Stomach smooth muscle (tissue), 2 donors: ENCODE data around the gene PIP4K2C.
"Not testable (repeated sequence)": the region's sequence is repeated elsewhere in the genome, so short reads cannot be mapped to it uniquely, and the experiment has no call there.

ENCODE experiments used
- H3K27ac ChIP-seq: one replicate; pipeline ENCODE4 v1.7.0; 2013; ENCODE audit warnings: mild to moderate bottlenecking, low read length, inconsistent platforms
- H3K27me3 ChIP-seq, 2 donors: one replicate each; pipeline ENCODE4 v1.7.0; 2013; ENCODE audit warnings: low read length in 2 of 2; ENCODE audit not compliant: insufficient read depth in 2 of 2, control insufficient read depth in 1 of 2
- H3K36me3 ChIP-seq, 2 donors: one replicate each; pipeline ENCODE4 v1.7.0; 2013; ENCODE audit warnings: low read length in 2 of 2; ENCODE audit not compliant: control insufficient read depth in 2 of 2, insufficient read depth in 2 of 2
- H3K4me1 ChIP-seq: one replicate; pipeline ENCODE4 v1.7.0; 2013; ENCODE audit warnings: low read length; ENCODE audit not compliant: control insufficient read depth, insufficient read depth
- H3K4me3 ChIP-seq, 2 donors: one replicate each; pipeline ENCODE4 v1.7.0; 2013; ENCODE audit warnings: low read length in 2 of 2
- H3K9ac ChIP-seq, 2 donors: one replicate each; pipeline ENCODE4 v1.7.0; 2013; ENCODE audit warnings: low read length in 2 of 2, mild to moderate bottlenecking in 1 of 2
- H3K9me3 ChIP-seq, 2 donors: one replicate each; pipeline ENCODE4 v1.7.0; 2013; ENCODE audit warnings: low read length in 2 of 2; ENCODE audit not compliant: control insufficient read depth in 2 of 2
- donor health status: healthy.
- donor health status: Pancreatic carcinoma.

PIP4K2C gene

GRCh38 chr12:57561117-57561516 is 29.9 kb upstream of the PIP4K2C start:
- H3K27me3 ChIP-seq, H3K9ac ChIP-seq, H3K4me1 ChIP-seq, H3K9me3 ChIP-seq, H3K27ac ChIP-seq, H3K36me3 ChIP-seq, H3K4me3 ChIP-seq: not testable (repeated sequence)

DNA sequence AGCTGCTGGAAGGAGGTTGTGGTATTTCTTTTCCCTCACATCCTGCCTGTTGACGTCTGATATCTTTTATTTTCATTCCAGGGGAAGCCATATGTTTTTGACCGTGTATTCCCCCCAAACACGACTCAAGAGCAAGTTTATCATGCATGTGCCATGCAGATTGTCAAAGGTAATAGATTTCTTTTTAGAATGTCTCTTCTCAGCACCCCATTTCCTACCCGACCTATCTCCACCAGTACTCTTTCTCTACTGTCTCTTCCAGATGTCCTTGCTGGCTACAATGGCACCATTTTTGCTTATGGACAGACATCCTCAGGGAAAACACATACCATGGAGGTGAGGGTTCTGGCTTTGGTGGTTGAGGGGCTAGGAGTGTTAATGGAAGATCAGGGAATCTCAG is 27.6 kb upstream of the PIP4K2C start:
- Histone ChIP-seq H3K9ac (no peak overlapping the region), H3K36me3 (no peaks in the 10 kb centered on the region), H3K9me3 (no peaks in the 10 kb centered on the region), H3K27me3 (peaks cover 0 to 2% of the 10 kb centered on the region in 2 donors), H3K4me1 (no peaks in the 10 kb centered on the region), H3K27ac (no peak overlapping the region), H3K4me3 (no peak overlapping the region)

DNA sequence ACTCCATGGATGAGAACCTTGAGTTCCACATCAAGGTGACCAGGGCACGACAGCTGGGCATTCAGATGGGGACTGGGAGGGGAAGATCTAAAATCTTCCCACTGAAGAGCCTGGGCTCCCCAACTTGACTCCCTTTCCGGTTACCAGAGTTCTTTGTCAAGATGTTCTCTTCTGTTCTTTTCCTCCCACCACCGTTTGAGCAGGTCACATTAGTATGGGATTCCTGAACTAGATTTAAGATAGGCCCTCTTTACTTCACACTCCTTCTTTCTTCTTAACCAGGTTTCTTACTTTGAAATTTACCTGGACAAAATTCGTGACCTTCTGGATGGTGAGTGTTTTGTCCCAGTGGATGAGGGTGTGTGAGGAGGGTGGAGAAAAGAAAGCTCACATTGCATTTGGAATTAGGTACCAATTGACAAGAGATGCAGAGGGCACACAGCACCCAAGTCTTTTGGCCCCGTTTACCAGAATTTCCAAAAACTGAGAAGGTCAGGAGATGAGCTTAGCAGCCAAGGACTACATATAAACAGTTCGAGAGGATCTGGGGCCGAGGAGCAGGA is 26.7 kb upstream of the PIP4K2C start:
- H3K27ac ChIP-seq: no peak overlapping the region
- no peak overlapping the region for H3K4me3 ChIP-seq
- no peaks in the 10 kb centered on the region for H3K36me3 ChIP-seq
- H3K4me1 ChIP-seq: no peaks in the 10 kb centered on the region
- no peaks in the 10 kb centered on the region for H3K9me3 ChIP-seq
- H3K9ac ChIP-seq: no peak overlapping the region
- peaks cover 0 to 2% of the 10 kb centered on the region in 2 donors for H3K27me3 ChIP-seq

GRCh38 chr12:57568838-57569237 is 22.2 kb upstream of the PIP4K2C start:
- H3K27me3 ChIP-seq: peaks cover 0 to 4% of the 10 kb centered on the region in 2 donors
- H3K27ac ChIP-seq: no peak overlapping the region
- no peaks in the 10 kb centered on the region for H3K9me3 ChIP-seq
- no peaks in the 10 kb centered on the region for H3K4me1 ChIP-seq
- H3K9ac ChIP-seq: no peak overlapping the region
- no peak overlapping the region for H3K4me3 ChIP-seq
- H3K36me3 ChIP-seq: no peaks in the 10 kb centered on the region

DNA sequence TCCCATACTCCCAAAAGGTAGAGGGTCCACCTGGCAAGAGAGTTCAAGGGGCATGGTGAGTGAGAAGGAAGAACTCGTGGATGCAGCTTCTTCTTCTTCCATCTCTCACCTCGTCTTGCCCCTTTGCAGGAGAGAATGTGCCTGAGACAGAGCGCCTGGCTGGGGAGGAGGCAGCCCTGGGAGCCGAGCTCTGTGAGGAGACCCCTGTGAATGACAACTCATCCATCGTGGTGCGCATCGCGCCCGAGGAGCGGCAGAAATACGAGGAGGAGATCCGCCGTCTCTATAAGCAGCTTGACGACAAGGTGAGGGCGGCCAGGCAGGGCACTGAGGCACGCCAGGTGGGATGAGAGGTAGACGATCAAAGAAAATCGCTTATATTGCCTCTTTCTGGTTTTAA is 21.1 kb upstream of the PIP4K2C start:
- H3K36me3 ChIP-seq: no peaks in the 10 kb centered on the region
- no peak overlapping the region for H3K27ac ChIP-seq
- H3K27me3 ChIP-seq: peaks cover 0 to 2% of the 10 kb centered on the region in 2 donors

GRCh38 chr12:57570438-57570837 is 20.6 kb upstream of the PIP4K2C start:
- H3K36me3 ChIP-seq, H3K9ac ChIP-seq, H3K4me3 ChIP-seq, H3K9me3 ChIP-seq, H3K27me3 ChIP-seq, H3K27ac ChIP-seq, H3K4me1 ChIP-seq: not testable (repeated sequence)

More for the DNA sequence above, 21.1 kb upstream of the PIP4K2C start:
- Histone ChIP-seq H3K4me3 (no peak overlapping the region), H3K4me1 (no peaks in the 10 kb centered on the region), H3K9me3 (no peaks in the 10 kb centered on the region), H3K9ac (no peak overlapping the region)

GRCh38 chr12:57571926-57572762 is 18.8 kb upstream of the PIP4K2C start:
- Histone ChIP-seq H3K4me3 (no peak overlapping the region), H3K9ac (no peak overlapping the region), H3K4me1 (no peaks in the 10 kb centered on the region), H3K27me3 (peaks cover 0 to 2% of the 10 kb centered on the region in 2 donors), H3K9me3 (no peaks in the 10 kb centered on the region), H3K27ac (no peak overlapping the region), H3K36me3 (no peaks in the 10 kb centered on the region)

- Histone ChIP-seq H3K27ac (no peak overlapping the region), H3K4me3 (no peak overlapping the region), H3K27me3 (peaks cover 0 to 2% of the 10 kb centered on the region in 2 donors), H3K36me3 (no peaks in the 10 kb centered on the region), H3K9me3 (no peaks in the 10 kb centered on the region), H3K9ac (no peak overlapping the region), H3K4me1 (no peaks in the 10 kb centered on the region)
These were observed 16.2 kb upstream of the PIP4K2C start for GRCh38 chr12:57574795-57575194.

DNA sequence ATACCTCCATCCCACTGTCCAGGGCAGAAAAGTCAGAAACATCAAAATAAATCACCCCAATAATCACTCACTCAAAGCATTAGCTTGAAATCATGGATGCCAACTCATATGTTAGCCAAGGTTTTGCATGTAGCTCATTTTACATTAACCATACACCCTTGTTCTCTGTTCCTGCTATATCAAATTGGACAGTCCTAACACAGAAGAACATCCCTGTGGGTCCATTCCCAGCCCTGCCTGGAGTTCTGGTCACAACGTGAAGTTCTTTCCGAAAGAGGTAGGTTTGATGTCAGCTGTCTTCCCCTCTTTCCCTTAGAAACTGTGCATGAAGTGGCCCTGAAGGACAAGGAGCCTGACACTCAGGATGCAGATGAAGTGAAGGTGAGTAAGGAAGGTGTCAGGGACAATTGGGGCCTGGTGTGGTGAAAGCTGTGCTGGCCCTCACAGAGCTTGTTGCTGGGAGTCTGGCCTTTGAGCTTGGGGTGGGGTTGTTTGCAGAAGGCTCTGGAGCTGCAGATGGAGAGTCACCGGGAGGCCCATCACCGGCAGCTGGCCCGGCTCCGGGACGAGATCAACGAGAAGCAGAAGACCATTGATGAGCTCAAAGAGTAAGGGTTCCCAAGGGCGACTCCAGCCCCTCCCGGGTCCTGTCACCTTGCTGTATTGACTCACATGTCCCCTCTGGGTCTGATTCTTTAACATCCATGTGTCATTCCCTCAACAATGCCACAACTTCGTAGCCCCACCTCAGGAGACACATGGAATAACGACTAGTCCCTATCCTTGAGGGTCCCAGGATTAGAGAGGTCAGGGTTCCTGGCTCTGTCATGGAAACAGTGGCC is 15.0 kb upstream of the PIP4K2C start:
- peaks cover 0 to 2% of the 10 kb centered on the region in 2 donors for H3K27me3 ChIP-seq
- H3K9ac ChIP-seq: no peak overlapping the region
- H3K36me3 ChIP-seq: no peaks in the 10 kb centered on the region
- H3K4me3 ChIP-seq: no peak overlapping the region
- no peaks in the 10 kb centered on the region for H3K9me3 ChIP-seq
- no peaks in the 10 kb centered on the region for H3K4me1 ChIP-seq
- no peak overlapping the region for H3K27ac ChIP-seq

GRCh38 chr12:57576613-57577160 is 14.3 kb upstream of the PIP4K2C start:
- Histone ChIP-seq H3K9me3 (no peaks in the 10 kb centered on the region), H3K27ac (no peak overlapping the region), H3K36me3 (no peaks in the 10 kb centered on the region), H3K9ac (no peak overlapping the region), H3K27me3 (peaks cover 0 to 2% of the 10 kb centered on the region in 2 donors), H3K4me1 (no peaks in the 10 kb centered on the region), H3K4me3 (no peak overlapping the region)
